HL-60/S4 treated with retinoic acid at 250 ng/mL for 4 days and 3 days (cell line): ENCODE results near the gene ULK4.
"Not testable (repeated sequence)": the region's sequence is repeated elsewhere in the genome, so short reads cannot be mapped to it uniquely, and the experiment has no call there.

Experiments
- in situ Hi-C: fragments of 300-500 bp; cut with MboI; formaldehyde crosslinking; loops from 2 replicates; pipeline ENCODE4 v1.7.0; 2022; ENCODE audit warnings: low sequenced_read_pairs

The ULK4 gene

GRCh38 chr3:41284934-41285333 lies 677.0 kb downstream of the ULK4 start:
- in situ Hi-C loops: not testable (repeated sequence)

- in situ Hi-C loops: no loop called here
Observed at GRCh38 chr3:41277790-41278465, 684.0 kb downstream of the ULK4 start.

GRCh38 chr3:41276191-41276590 lies 685.7 kb downstream of the ULK4 start:
- in situ Hi-C loops: no loop called here

GRCh38 chr3:41274944-41275668 lies 686.8 kb downstream of the ULK4 start:
- in situ Hi-C loops: no loop called here

- in situ Hi-C loops: no loop called here
Observed at GRCh38 chr3:41272667-41273066, 689.2 kb downstream of the ULK4 start.

- in situ Hi-C loops: no loop called here
Observed at GRCh38 chr3:41267975-41268640, 693.8 kb downstream of the ULK4 start.

- in situ Hi-C loops: no loop called here
Observed at GRCh38 chr3:41265823-41266273, 696.1 kb downstream of the ULK4 start.

GRCh38 chr3:41265011-41265545 lies 696.8 kb downstream of the ULK4 start:
- in situ Hi-C loops: no loop called here

- in situ Hi-C loops: no loop called here
Observed at GRCh38 chr3:41260063-41260450, 701.8 kb downstream of the ULK4 start.

GRCh38 chr3:41259449-41260062 lies 702.3 kb downstream of the ULK4 start:
- in situ Hi-C loops: no loop called here

- in situ Hi-C loops: no loop called here
Observed at GRCh38 chr3:41258239-41258800, 703.6 kb downstream of the ULK4 start.

GRCh38 chr3:41251593-41251992 lies 710.3 kb downstream of the ULK4 start:
- in situ Hi-C loops: no loop called here

- in situ Hi-C loops: no loop called here
Observed at GRCh38 chr3:41250825-41251224, 711.1 kb downstream of the ULK4 start.

GRCh38 chr3:41249318-41249717 lies 712.6 kb downstream of the ULK4 start:
- in situ Hi-C loops: no loop called here

- in situ Hi-C loops: no loop called here
Observed at GRCh38 chr3:41248525-41248924, 713.4 kb downstream of the ULK4 start.

- in situ Hi-C loops: no loop called here
Observed at GRCh38 chr3:41247055-41248004, 714.6 kb downstream of the ULK4 start.

GRCh38 chr3:41244620-41245336 lies 717.1 kb downstream of the ULK4 start:
- in situ Hi-C loops: no loop called here

GRCh38 chr3:41243183-41243582 lies 718.7 kb downstream of the ULK4 start:
- in situ Hi-C loops: no loop called here
